Stimulated activated CD4-positive, alpha-beta T cell treated with anti-CD3 and anti-CD28 coated beads, Interleukin-4, amount 100 ng/mL, for 1 hour (primary cell): Measurements from ENCODE around the gene PRELID2.
"Not testable (repeated sequence)": the region's sequence is repeated elsewhere in the genome, so short reads cannot be mapped to it uniquely, and the experiment has no call there.

Experiments used
- DNase-seq: peaks from one replicate; pipeline ENCODE4 v3.0.0-alpha.2; 2020

Gene PRELID2

DNA sequence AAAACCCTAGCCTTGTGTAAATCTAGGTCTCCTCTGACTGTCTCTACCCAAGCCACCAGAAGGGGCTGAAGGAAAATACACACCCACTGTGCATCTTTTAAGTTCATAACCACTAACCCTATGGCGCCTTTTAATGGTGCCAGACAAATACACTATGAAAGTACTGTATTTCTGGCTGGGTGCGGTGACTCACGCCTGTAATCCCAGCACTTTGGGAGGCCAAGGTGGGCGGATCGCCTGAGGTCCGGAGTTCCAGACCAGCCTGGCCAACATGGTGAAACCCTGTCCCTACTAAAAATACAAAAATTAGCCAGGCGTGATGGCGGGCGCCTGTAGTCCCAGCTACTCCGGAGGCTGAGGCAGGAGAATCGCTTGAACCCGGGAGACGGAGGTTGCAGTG is 1.1 kb upstream of the PRELID2 start:
- DNase-seq, result not testable (repeated sequence)

GRCh38 chr5:145835848-145836239 is 702 bp upstream of the PRELID2 start:
- DNase-seq, result no peak

- no peak for DNase-seq
Measured at GRCh38 chr5:145834554-145834916, 607 bp downstream of the PRELID2 start.

DNA sequence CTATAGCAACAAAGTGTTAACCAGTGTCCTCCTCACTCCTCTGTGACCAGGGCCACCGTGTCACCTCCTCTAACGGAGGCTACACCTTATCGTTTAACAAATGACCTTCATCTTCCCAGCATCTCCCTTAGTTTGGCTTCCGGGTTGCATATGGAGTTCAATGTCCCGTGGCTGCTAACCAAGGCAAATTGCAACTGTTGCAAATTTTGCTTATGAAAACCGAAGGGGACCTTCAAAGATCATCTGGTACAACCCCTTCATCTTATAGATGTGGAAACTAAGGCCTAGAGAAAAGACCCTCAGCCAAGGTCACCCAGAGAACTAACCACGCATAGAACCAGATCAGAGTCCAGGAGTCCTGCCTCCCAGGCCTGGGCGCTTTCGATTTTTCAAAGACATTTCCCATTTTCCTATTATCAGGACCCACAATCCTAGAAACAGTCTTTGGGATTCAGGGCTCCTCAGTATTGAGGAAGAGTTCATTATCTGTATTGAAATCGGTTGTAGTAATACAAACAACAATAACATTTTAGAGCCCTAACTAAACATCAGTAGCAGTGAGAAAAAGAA is 1.4 kb downstream of the PRELID2 start:
- no peak for DNase-seq

DNA sequence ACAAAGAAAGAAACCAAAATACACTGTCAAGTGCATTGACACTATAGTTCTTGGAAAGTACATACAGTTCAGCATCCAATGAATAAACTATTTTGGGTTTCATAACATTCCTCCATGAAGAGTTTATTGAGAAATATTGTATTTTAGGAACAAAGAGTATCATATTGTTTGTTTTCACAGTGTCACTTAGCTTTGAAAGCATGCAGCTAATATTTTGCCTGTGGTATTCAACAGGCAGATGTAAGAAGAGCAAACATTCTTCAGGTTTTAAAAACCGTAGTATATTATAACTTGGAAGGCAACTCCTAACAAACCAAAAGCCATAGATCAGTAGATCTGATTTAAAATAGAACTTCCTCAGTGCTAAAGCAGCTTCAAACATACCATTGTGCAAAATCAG is 4.5 kb downstream of the PRELID2 start:
- DNase-seq, result no peak

- DNase-seq, result no peak
Measured at GRCh38 chr5:145829708-145830361, 5.3 kb downstream of the PRELID2 start.

GRCh38 chr5:145826895-145827674 is 8.1 kb downstream of the PRELID2 start:
- DNase-seq, result no peak

- DNase-seq, result no peak
Measured at GRCh38 chr5:145825751-145826180, 9.4 kb downstream of the PRELID2 start.

GRCh38 chr5:145824040-145824439 is 11.1 kb downstream of the PRELID2 start:
- no peak for DNase-seq

GRCh38 chr5:145818604-145819003 is 16.5 kb downstream of the PRELID2 start:
- no peak for DNase-seq

DNA sequence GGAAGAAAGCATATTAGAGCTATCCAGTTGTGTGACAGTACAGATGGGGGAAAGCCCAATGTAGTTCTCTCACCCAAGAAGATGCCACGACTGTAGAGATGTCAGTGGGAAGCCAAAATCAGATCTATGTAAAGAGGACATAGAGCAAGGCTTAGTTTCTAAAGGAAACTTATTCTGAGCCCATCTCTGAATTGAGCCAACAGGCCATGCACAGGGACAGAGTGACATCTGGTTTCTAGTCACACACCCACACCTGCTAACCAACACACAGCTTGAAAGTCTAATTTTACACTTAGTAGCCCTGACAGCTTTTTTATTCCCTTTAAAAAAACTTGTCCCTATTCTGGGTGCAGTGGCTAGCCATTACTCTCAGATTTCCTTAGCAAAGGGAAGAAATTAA is 22.3 kb downstream of the PRELID2 start:
- DNase-seq, result no peak

- no peak for DNase-seq
Measured at GRCh38 chr5:145811834-145812625, 23.1 kb downstream of the PRELID2 start.

DNA sequence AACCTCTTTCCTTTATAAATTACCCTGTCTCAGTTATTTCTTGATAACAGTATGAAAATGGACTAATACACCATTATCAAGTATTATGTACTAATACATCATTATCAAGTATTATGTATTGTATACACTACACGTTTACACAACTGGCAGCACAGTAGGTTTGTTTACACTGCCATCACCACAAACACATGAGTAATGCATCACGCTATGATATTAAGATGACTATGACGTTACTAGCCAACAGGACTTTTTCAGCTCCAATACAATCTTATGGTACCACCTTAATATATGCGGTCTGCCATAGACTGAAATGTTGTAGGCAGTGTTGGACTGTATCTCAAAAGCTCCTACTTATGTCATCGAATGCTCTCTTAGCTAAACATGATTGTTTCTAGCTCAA is 28.2 kb downstream of the PRELID2 start:
- DNase-seq, result no peak

DNA sequence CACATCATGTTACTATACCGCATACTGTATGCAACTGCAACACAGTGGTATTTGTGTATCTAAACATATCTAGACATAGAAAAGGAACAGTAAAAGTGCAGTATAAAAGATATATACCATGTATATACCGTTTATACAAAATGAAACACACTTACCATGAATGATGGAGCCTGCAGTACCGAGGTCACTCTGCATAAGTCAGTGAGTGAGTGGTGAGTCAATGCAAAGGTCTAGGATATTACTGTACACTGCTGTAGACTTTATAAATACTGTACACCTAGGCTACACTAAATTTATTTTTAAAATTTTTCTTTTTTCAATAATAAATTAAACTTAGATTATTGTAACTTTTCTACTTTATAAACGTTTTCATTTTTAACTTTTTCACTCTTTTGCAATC is 29.3 kb downstream of the PRELID2 start:
- DNase-seq, result no peak

- no peak for DNase-seq
Measured at GRCh38 chr5:145804701-145805100, 30.4 kb downstream of the PRELID2 start.

DNA sequence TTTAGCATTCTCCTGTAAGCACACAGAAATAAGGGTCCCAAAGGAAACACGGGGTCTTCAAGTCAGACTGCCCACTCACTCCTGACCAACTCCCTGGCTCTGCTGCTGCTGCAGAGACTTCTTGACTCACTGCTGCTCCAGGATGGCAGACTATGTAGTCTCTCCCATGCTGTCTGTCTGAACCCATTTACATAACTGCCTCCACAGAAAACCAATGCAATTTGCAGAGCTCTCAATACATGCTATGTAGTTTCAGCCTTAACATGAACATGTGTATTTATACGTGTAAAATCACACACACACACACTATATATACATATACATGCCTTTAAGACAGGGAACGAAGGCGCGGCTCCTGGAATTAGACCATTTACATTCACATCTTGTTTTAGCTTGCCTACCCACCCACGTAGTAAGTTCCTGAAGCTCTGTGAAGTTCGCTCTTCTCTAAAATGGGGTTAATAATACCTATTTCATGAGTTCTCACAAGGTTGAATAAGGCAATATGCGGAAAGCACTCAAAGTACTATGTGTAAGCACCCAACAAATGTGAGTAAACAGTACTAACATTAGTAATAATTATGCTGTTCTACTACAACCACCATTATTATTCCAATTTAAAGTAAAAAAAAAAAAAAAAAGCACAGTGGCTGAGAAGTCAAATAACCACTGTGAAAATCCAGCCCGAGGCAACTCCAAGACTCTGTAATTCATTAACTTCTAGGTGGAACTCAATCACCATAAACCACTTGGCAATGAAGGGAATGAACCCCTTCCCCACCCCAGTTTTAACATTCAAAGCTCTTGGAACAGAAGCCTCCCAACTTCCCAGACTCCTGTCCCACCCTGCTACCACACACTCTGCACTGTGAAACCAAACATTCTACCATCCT is 31.8 kb downstream of the PRELID2 start:
- no peak for DNase-seq

GRCh38 chr5:145801195-145801594 is 33.9 kb downstream of the PRELID2 start:
- no peak for DNase-seq

DNA sequence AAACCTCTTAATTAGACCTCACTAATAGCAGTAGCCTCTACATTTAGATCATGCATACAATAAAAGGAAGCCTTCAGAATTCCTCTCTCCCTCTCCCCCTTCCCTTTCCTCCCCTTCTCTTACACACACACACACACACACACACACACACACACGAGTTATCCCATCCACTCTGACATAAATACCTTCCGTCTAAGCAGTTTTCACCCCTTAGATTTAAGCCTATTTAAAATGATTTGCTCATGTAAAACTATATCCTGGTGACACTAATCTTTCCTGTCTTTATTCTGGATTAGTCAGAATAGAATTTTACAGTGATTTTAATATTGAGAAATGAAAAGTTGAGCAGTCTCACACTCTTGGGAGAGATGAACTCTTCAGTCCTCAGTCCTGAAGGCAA is 35.0 kb downstream of the PRELID2 start:
- DNase-seq, result no peak

GRCh38 chr5:145798503-145798902 is 36.6 kb downstream of the PRELID2 start:
- DNase-seq, result not testable (repeated sequence)

DNA sequence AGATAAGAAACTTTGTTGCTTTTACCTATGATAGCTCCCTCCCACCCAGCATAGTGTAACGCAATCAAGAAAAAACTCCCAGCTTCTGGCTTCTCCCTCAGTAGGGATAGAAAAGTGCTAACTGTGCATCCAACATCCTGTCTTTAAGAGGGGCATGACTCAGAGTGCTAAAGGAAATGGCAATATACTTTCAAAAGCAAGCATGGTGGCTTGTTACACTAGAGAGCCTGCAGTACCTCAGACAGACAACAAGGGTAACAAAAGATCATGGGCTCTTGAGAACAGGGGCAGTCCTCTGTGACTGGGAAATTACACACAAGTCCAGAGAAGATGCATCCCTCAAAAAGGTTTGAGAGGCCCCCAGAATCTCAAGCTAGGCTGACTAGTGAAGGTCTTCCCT is 37.8 kb downstream of the PRELID2 start:
- no peak for DNase-seq

GRCh38 chr5:145796318-145796717 is 38.8 kb downstream of the PRELID2 start:
- DNase-seq, result no peak

GRCh38 chr5:145793574-145793973 is 41.6 kb downstream of the PRELID2 start:
- no peak for DNase-seq
